ENCODE results near the gene DIP2B.
"Not testable (repeated sequence)": the region's sequence is repeated elsewhere in the genome, so short reads cannot be mapped to it uniquely, and the experiment has no call there.

DIP2B gene

GRCh38 chr12:50538182-50538581 is 33.4 kb downstream of the DIP2B start:
- Histone ChIP-seq H3K9me3 (ENCODE audit: insufficient read depth, low read depth, low read length) (no peaks in the 10 kb centered on the region), H3K27ac (ENCODE audit: low read depth, low read length) (no peak overlapping the region), H3K27me3 (ENCODE audit: insufficient read depth, low read length) (no peaks in the 10 kb centered on the region), H3K36me3 (ENCODE audit: insufficient read depth, low read length) (no peaks in the 10 kb centered on the region), H3K4me1 (ENCODE audit: insufficient read depth, low read length) (peaks cover 33% of the 10 kb centered on the region), H3K4me3 (ENCODE audit: low read length) (no peak overlapping the region), H3K9ac (ENCODE audit: low read depth, low read length) (no peak overlapping the region)
- 95% methylated on average over 2 of the region's 3 CpGs for WGBS

DNA sequence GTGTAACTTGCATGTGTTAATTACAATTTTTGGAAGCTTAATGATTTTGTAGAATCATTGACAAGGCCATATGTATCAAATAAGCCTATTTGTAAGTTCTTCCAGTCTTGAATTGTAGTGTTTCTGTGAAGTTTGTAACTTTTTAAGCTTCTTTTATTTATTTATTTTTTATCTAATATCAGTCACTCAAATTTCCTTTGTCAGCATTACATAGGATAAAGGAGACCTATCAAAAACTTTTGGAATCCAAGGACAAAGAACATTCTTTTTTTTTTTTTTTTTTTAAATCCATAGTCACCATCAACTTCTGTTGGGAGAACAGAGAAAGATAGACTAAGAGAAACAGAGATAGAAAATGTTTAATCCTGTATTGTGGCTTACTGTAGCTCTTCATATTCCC is 36.4 kb downstream of the DIP2B start:
- peaks cover 33% of the 10 kb centered on the region for H3K4me1 ChIP-seq (ENCODE audit: insufficient read depth, low read length)
- H3K9me3 ChIP-seq (ENCODE audit: insufficient read depth, low read depth, low read length) = no peaks in the 10 kb centered on the region
- no peak overlapping the region for H3K4me3 ChIP-seq (ENCODE audit: low read length)
- no peaks in the 10 kb centered on the region for H3K36me3 ChIP-seq (ENCODE audit: insufficient read depth, low read length)
- H3K27ac ChIP-seq (ENCODE audit: low read depth, low read length) = no peak overlapping the region
- H3K27me3 ChIP-seq (ENCODE audit: insufficient read depth, low read length) = no peaks in the 10 kb centered on the region
- H3K9ac ChIP-seq (ENCODE audit: low read depth, low read length) = no peak overlapping the region

DNA sequence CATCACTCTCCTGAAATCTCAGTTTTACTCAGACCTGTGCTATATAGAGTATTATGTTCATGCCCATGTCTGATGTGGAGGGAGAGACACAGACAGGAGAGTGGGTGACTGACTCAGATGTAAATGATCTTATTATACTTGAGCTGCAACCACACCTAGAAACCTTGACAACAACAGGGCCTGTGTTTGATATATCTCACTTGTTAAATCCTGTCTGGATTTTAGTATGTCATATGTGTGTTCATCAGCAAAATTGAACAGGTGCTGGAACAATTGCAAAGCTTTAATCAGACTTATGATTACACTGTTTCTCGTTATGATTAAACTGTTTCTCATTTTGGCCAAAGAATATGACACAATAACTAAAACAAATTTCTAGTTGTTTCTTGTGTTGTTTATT is 37.7 kb downstream of the DIP2B start:
- H3K9ac ChIP-seq (ENCODE audit: low read depth, low read length) = no peak overlapping the region
- H3K27ac ChIP-seq (ENCODE audit: low read depth, low read length) = no peak overlapping the region
- no peaks in the 10 kb centered on the region for H3K9me3 ChIP-seq (ENCODE audit: insufficient read depth, low read depth, low read length)
- no peaks in the 10 kb centered on the region for H3K27me3 ChIP-seq (ENCODE audit: insufficient read depth, low read length)
- H3K4me1 ChIP-seq (ENCODE audit: insufficient read depth, low read length) = peaks cover 35% of the 10 kb centered on the region
- 100% methylated on average over 1 of the region's 1 CpG for WGBS
- H3K4me3 ChIP-seq (ENCODE audit: low read length) = no peak overlapping the region
- H3K36me3 ChIP-seq (ENCODE audit: insufficient read depth, low read length) = no peaks in the 10 kb centered on the region

DNA sequence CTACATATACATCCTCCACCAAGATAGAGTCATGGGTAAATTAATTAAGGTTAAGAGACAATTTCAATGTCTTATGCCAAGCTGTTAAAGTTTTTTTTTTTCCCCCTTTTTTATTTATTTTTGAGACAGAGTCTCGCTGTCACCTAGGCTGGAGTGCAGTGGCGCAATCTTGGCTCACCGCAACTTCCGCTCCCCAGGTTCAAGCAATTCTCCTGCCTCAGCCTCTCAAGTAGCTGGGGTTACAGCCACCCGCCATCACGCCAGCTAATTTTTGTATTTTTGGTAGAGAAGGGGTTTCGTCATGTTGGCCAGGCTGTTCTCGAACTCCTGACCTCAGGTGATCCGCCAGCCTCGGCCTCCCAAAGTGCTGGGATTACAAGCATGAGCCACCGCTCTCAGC is 38.4 kb downstream of the DIP2B start:
- H3K4me1 ChIP-seq (ENCODE audit: insufficient read depth, low read length) = peaks cover 28% of the 10 kb centered on the region
- H3K9me3 ChIP-seq (ENCODE audit: insufficient read depth, low read depth, low read length); H3K27me3 ChIP-seq (ENCODE audit: insufficient read depth, low read length); H3K4me3 ChIP-seq (ENCODE audit: low read length); H3K36me3 ChIP-seq (ENCODE audit: insufficient read depth, low read length); H3K9ac ChIP-seq (ENCODE audit: low read depth, low read length); H3K27ac ChIP-seq (ENCODE audit: low read depth, low read length): not testable (repeated sequence)
- 80% methylated on average over 11 of the region's 11 CpGs for WGBS

- peaks cover 12% of the 10 kb centered on the region for H3K4me1 ChIP-seq (ENCODE audit: insufficient read depth, low read length)
- no peak overlapping the region for H3K9ac ChIP-seq (ENCODE audit: low read depth, low read length)
- H3K27me3 ChIP-seq (ENCODE audit: insufficient read depth, low read length) = no peaks in the 10 kb centered on the region
- H3K9me3 ChIP-seq (ENCODE audit: insufficient read depth, low read depth, low read length) = no peaks in the 10 kb centered on the region
- H3K4me3 ChIP-seq (ENCODE audit: low read length) = no peak overlapping the region
- H3K36me3 ChIP-seq (ENCODE audit: insufficient read depth, low read length) = no peaks in the 10 kb centered on the region
- H3K27ac ChIP-seq (ENCODE audit: low read depth, low read length) = no peak overlapping the region
- WGBS = 81% methylated on average over 5 of the region's 5 CpGs
Observed at GRCh38 chr12:50545213-50545612, 40.4 kb downstream of the DIP2B start.

- no peak overlapping the region for H3K4me3 ChIP-seq (ENCODE audit: low read length)
- no peaks in the 10 kb centered on the region for H3K27me3 ChIP-seq (ENCODE audit: insufficient read depth, low read length)
- H3K27ac ChIP-seq (ENCODE audit: low read depth, low read length) = no peak overlapping the region
- H3K36me3 ChIP-seq (ENCODE audit: insufficient read depth, low read length) = no peaks in the 10 kb centered on the region
- no peaks in the 10 kb centered on the region for H3K9me3 ChIP-seq (ENCODE audit: insufficient read depth, low read depth, low read length)
- H3K9ac ChIP-seq (ENCODE audit: low read depth, low read length) = no peak overlapping the region
- peaks cover 12% of the 10 kb centered on the region for H3K4me1 ChIP-seq (ENCODE audit: insufficient read depth, low read length)
- 93% methylated on average over 5 of the region's 5 CpGs for WGBS
Observed at GRCh38 chr12:50545786-50546185, 41.0 kb downstream of the DIP2B start.

DNA sequence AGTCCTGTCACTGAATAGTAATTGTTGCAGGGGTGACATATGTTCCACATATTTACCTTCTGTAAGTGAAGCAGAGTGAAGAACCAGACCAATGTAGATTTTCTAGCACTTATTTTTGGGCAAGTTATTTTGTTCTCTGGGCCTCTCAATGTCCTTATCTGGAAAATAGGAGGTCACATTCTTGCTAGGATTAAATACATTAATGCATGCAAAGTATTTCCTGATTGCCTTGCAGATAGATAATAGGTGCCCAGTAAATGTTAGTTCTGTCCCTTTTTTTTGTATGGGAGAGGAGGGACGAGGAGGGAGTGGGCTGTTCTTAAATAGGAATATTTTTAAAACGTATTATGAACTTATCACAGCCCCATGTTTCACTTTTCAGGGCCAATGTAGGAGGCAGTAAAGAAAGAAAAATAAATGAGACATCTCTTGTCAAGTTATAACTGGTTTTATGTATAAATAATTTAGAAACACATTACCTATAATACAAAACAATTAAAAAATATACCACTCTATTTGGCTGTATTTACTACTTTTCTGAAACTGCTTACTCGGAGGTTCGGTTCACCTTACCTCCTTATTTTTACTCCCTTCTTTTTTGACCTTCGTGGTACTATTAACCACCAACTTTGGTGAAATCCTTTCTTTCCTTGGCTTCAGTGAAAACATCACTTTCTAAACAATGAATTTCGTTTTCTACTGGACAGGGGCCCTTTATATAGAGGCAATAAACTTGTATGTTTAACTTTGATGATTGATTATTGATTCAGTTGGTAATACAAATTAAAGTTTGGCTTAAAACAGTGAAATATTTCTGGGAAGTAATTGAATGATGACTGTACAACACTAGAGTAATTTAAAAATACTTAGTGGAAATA is 41.9 kb downstream of the DIP2B start:
- 90% methylated on average over 4 of the region's 6 CpGs for WGBS
- no peak overlapping the region for H3K9ac ChIP-seq (ENCODE audit: low read depth, low read length)
- no peaks in the 10 kb centered on the region for H3K9me3 ChIP-seq (ENCODE audit: insufficient read depth, low read depth, low read length)
- peaks cover 12% of the 10 kb centered on the region for H3K4me1 ChIP-seq (ENCODE audit: insufficient read depth, low read length)
- no peak overlapping the region for H3K4me3 ChIP-seq (ENCODE audit: low read length)
- H3K36me3 ChIP-seq (ENCODE audit: insufficient read depth, low read length) = no peaks in the 10 kb centered on the region
- H3K27ac ChIP-seq (ENCODE audit: low read depth, low read length) = no peak overlapping the region
- no peaks in the 10 kb centered on the region for H3K27me3 ChIP-seq (ENCODE audit: insufficient read depth, low read length)

DNA sequence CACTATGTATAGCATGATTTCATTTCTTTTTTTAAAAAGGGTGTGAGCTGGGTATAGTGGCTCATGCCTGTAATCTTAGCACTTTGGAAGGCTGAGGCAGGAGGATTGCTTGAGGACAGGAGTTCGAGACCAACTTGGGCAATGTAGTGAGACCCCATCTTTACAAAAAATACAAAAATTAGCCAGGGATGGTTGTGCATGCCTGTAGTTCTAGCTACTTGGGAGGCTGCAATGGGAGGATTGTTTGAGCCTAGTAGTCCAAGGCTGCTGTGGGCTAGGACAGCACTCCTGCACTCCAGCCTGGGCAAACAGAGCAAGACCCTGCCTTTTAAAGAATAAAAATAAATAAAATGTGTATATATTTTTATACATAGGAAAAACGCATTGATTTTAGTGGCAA is 43.0 kb downstream of the DIP2B start:
- Histone ChIP-seq H3K36me3 (ENCODE audit: insufficient read depth, low read length) (no peaks in the 10 kb centered on the region), H3K27me3 (ENCODE audit: insufficient read depth, low read length) (no peaks in the 10 kb centered on the region), H3K9me3 (ENCODE audit: insufficient read depth, low read depth, low read length) (no peaks in the 10 kb centered on the region), H3K27ac (ENCODE audit: low read depth, low read length) (no peak overlapping the region), H3K9ac (ENCODE audit: low read depth, low read length) (no peak overlapping the region), H3K4me1 (ENCODE audit: insufficient read depth, low read length) (peaks cover 12% of the 10 kb centered on the region), H3K4me3 (ENCODE audit: low read length) (no peak overlapping the region)
- 100% methylated on average over 1 of the region's 2 CpGs for WGBS

- no peak overlapping the region for H3K27ac ChIP-seq (ENCODE audit: low read depth, low read length)
- WGBS = 98% methylated on average over 4 of the region's 4 CpGs
- H3K27me3 ChIP-seq (ENCODE audit: insufficient read depth, low read length) = no peaks in the 10 kb centered on the region
- no peak overlapping the region for H3K9ac ChIP-seq (ENCODE audit: low read depth, low read length)
- H3K36me3 ChIP-seq (ENCODE audit: insufficient read depth, low read length) = no peaks in the 10 kb centered on the region
- H3K9me3 ChIP-seq (ENCODE audit: insufficient read depth, low read depth, low read length) = no peaks in the 10 kb centered on the region
- no peak overlapping the region for H3K4me3 ChIP-seq (ENCODE audit: low read length)
- H3K4me1 ChIP-seq (ENCODE audit: insufficient read depth, low read length) = peaks cover 12% of the 10 kb centered on the region
Observed at GRCh38 chr12:50549885-50550284, 45.1 kb downstream of the DIP2B start.

GRCh38 chr12:50550530-50551223 is 45.9 kb downstream of the DIP2B start:
- Histone ChIP-seq H3K36me3 (ENCODE audit: insufficient read depth, low read length) (no peaks in the 10 kb centered on the region), H3K9me3 (ENCODE audit: insufficient read depth, low read depth, low read length) (no peaks in the 10 kb centered on the region), H3K27ac (ENCODE audit: low read depth, low read length) (no peak overlapping the region), H3K4me1 (ENCODE audit: insufficient read depth, low read length) (peaks cover 12% of the 10 kb centered on the region), H3K4me3 (ENCODE audit: low read length) (no peak overlapping the region), H3K9ac (ENCODE audit: low read depth, low read length) (no peak overlapping the region), H3K27me3 (ENCODE audit: insufficient read depth, low read length) (no peaks in the 10 kb centered on the region)
- 84% methylated on average over 9 of the region's 9 CpGs for WGBS

DNA sequence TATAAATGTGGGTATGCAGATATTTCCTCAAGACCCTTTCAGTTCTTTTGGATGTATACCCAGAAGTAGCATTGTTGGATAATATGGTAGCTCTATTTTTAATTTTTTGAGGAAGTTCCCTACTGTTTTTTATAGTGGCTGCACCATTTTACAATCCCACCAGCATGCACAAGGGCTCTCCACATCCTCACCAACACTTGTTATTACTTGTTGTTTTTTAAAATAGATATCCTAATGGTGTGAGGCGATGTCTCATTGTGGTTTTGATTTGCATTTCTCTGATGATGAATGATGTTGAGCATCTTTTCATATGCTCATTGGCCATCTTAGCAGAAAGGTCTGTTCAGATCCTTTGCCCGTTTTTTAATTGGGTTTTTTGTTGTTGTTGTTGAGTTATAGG is 47.1 kb downstream of the DIP2B start:
- H3K4me3 ChIP-seq (ENCODE audit: low read length) = no peak overlapping the region
- H3K9me3 ChIP-seq (ENCODE audit: insufficient read depth, low read depth, low read length) = no peaks in the 10 kb centered on the region
- 91% methylated on average over 2 of the region's 2 CpGs for WGBS
- H3K27ac ChIP-seq (ENCODE audit: low read depth, low read length) = no peak overlapping the region
- H3K4me1 ChIP-seq (ENCODE audit: insufficient read depth, low read length) = peaks cover 2% of the 10 kb centered on the region
- H3K36me3 ChIP-seq (ENCODE audit: insufficient read depth, low read length) = no peaks in the 10 kb centered on the region
- H3K9ac ChIP-seq (ENCODE audit: low read depth, low read length) = no peak overlapping the region
- no peaks in the 10 kb centered on the region for H3K27me3 ChIP-seq (ENCODE audit: insufficient read depth, low read length)
